Neural progenitor cell (in vitro differentiated cells): ENCODE results near the gene SLC38A10. TPM values are rescaled to one million over a fixed set of nuclear protein-coding genes. Genes with fewer than 3 reads are reported as not detected.

Source experiments
- DNase-seq: peaks from one replicate; pipeline ENCODE4 v3.0.0-alpha.2; 2016; ENCODE audit warnings: low spot score
- H2AFZ ChIP-seq: fragments of 200-600 bp; sonication (generic); replicated peaks from 2 replicates; pipeline ENCODE4 v1.6.1; 2016; ENCODE audit warnings: antibody characterized with exemption
- H3F3A ChIP-seq: fragments of 200-600 bp; sonication (generic); 2 replicates; pipeline ENCODE4 v1.6.1; 2016; ENCODE audit warnings: antibody characterized with exemption, low read depth
- H3K27ac ChIP-seq: fragments of 200-600 bp; sonication (generic); 2 replicates; pipeline ENCODE4 v1.5.1; 2016; ENCODE audit warnings: mild to moderate bottlenecking
- H3K27me3 ChIP-seq: fragments of 200-600 bp; sonication (generic); 2 replicates; pipeline ENCODE4 v1.6.1; 2016; ENCODE audit warnings: mild to moderate bottlenecking, moderate library complexity
- H3K36me3 ChIP-seq: fragments of 200-600 bp; sonication (generic); 2 replicates; pipeline ENCODE4 v1.5.1; 2016
- H3K4me1 ChIP-seq: fragments of 200-600 bp; sonication (generic); 2 replicates; pipeline ENCODE4 v1.6.1; 2016; ENCODE audit warnings: mixed run types
- H3K4me2 ChIP-seq: fragments of 200-600 bp; sonication (generic); 2 replicates; pipeline ENCODE4 v1.6.1; 2016
- H3K4me3 ChIP-seq: fragments of 200-600 bp; sonication (generic); 2 replicates; pipeline ENCODE4 v1.5.1; 2016
- H3K79me2 ChIP-seq: fragments of 200-600 bp; sonication (generic); 2 replicates; pipeline ENCODE4 v1.6.1; 2016; ENCODE audit warnings: low read depth
- H3K9ac ChIP-seq: fragments of 200-600 bp; sonication (generic); 2 replicates; pipeline ENCODE4 v1.6.1; 2016
- H3K9me3 ChIP-seq: fragments of 200-600 bp; sonication (generic); 2 replicates; pipeline ENCODE4 v1.5.1; 2016; ENCODE audit warnings: low read depth
- H4K20me1 ChIP-seq: fragments of 200-600 bp; sonication (generic); 2 replicates; pipeline ENCODE4 v1.6.1; 2016; ENCODE audit warnings: low read depth
- H3K27ac Mint-ChIP-seq: 3 replicates; pipeline ENCODE4 v1.8.0; 2021; ENCODE audit warnings: mixed read lengths
- H3K27me3 Mint-ChIP-seq: 2 replicates; pipeline ENCODE4 v1.8.0; 2022; ENCODE audit warnings: low read depth, mild to moderate bottlenecking, inconsistent platforms, moderate library complexity, mixed read lengths; ENCODE audit not compliant: insufficient read depth
- H3K36me3 Mint-ChIP-seq: 3 replicates; pipeline ENCODE4 v1.8.0; 2021; ENCODE audit warnings: mixed read lengths
- H3K4me1 Mint-ChIP-seq: 3 replicates; pipeline ENCODE4 v1.8.0; 2021; ENCODE audit warnings: mixed read lengths
- H3K4me3 Mint-ChIP-seq: 3 replicates; pipeline ENCODE4 v1.8.0; 2021; ENCODE audit warnings: mild to moderate bottlenecking, moderate library complexity, mixed read lengths
- H3K9me3 Mint-ChIP-seq: 3 replicates; pipeline ENCODE4 v1.8.0; 2020; ENCODE audit warnings: mixed read lengths
- EZH2 ChIP-seq: fragments of 200-600 bp; sonication (generic); IDR thresholded peaks from 2 replicates; pipeline ENCODE4 v1.6.1; 2017; ENCODE audit warnings: antibody characterized with exemption, mild to moderate bottlenecking, moderate library complexity
- EZH2phosphoT487 ChIP-seq: fragments of 200-600 bp; sonication (generic); IDR thresholded peaks from 2 replicates; pipeline ENCODE4 v1.6.1; 2017; ENCODE audit warnings: antibody characterized with exemption
- total RNA-seq: library from RNA; depleted of rRNA; stranded (reverse); fragments of >200 nt; gene quantifications from 2 replicates; pipeline ENCODE4 v1.2.3, GENCODE V29; 2015; ENCODE audit warnings: low replicate concordance
- TF ChIP-seq, protein P1 (sequence below): fragments of 200-600 bp; sonication (generic); IDR thresholded peaks from 2 replicates; pipeline ENCODE4 v1.5.1; 2017; ENCODE audit warnings: antibody characterized with exemption, mild to moderate bottlenecking

The SLC38A10 gene
- total RNA-seq, 1 donor from 2014 or later, result 8.3 TPM

- Histone ChIP-seq H3K79me2 (peaks cover 32% of the 10 kb centered on the region), H3F3A (no peaks in the 10 kb centered on the region), H3K27ac (no peak overlapping the region), H3K9ac (no peak overlapping the region), H3K4me2 (no peak overlapping the region), H3K4me3 (no peak overlapping the region), H3K27me3 (no peaks in the 10 kb centered on the region), H3K36me3 (no peaks in the 10 kb centered on the region), H4K20me1 (peaks cover 30% of the 10 kb centered on the region), H3K4me1 (peaks cover 12% of the 10 kb centered on the region), H3K9me3 (no peaks in the 10 kb centered on the region), H2AFZ (no peak overlapping the region)
- H3K4me3 Mint-ChIP-seq, result no peak overlapping the region
- H3K9me3 Mint-ChIP-seq, result no peaks in the 10 kb centered on the region
- H3K4me1 Mint-ChIP-seq, result peaks cover 13% of the 10 kb centered on the region
- H3K27ac Mint-ChIP-seq, result no peak overlapping the region
- peaks cover 2% of the 10 kb centered on the region for H3K27me3 Mint-ChIP-seq
- TF ChIP-seq EZH2 (no peak), EZH2phosphoT487 (no peak)
- TF ChIP-seq, protein P1, sequence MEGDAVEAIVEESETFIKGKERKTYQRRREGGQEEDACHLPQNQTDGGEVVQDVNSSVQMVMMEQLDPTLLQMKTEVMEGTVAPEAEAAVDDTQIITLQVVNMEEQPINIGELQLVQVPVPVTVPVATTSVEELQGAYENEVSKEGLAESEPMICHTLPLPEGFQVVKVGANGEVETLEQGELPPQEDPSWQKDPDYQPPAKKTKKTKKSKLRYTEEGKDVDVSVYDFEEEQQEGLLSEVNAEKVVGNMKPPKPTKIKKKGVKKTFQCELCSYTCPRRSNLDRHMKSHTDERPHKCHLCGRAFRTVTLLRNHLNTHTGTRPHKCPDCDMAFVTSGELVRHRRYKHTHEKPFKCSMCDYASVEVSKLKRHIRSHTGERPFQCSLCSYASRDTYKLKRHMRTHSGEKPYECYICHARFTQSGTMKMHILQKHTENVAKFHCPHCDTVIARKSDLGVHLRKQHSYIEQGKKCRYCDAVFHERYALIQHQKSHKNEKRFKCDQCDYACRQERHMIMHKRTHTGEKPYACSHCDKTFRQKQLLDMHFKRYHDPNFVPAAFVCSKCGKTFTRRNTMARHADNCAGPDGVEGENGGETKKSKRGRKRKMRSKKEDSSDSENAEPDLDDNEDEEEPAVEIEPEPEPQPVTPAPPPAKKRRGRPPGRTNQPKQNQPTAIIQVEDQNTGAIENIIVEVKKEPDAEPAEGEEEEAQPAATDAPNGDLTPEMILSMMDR, result no peak
- no peak for DNase-seq
- H3K36me3 Mint-ChIP-seq, result peaks cover 2% of the 10 kb centered on the region
Measured at GRCh38 chr17:81287152-81287551, 8.0 kb downstream of the SLC38A10 start.

GRCh38 chr17:81286491-81287145, 8.5 kb downstream of the SLC38A10 start:
- Histone ChIP-seq H3F3A (no peaks in the 10 kb centered on the region), H2AFZ (no peak overlapping the region), H3K4me3 (no peak overlapping the region), H3K79me2 (peaks cover 27% of the 10 kb centered on the region), H3K36me3 (no peaks in the 10 kb centered on the region), H3K27ac (no peak overlapping the region), H4K20me1 (peaks cover 28% of the 10 kb centered on the region), H3K4me1 (peaks cover 12% of the 10 kb centered on the region), H3K4me2 (no peak overlapping the region), H3K27me3 (no peaks in the 10 kb centered on the region), H3K9ac (no peak overlapping the region), H3K9me3 (no peaks in the 10 kb centered on the region)
- Mint-ChIP-seq H3K4me3 (no peak overlapping the region), H3K27ac (no peak overlapping the region), H3K4me1 (peaks cover 13% of the 10 kb centered on the region), H3K27me3 (peaks cover 2% of the 10 kb centered on the region), H3K36me3 (peaks cover 2% of the 10 kb centered on the region), H3K9me3 (no peaks in the 10 kb centered on the region)
- no peak for DNase-seq
- no peak for TF ChIP-seq EZH2
- TF ChIP-seq EZH2phosphoT487, result no peak
- TF ChIP-seq, protein P1, result no peak

- Mint-ChIP-seq H3K4me1 (peaks cover 13% of the 10 kb centered on the region), H3K27ac (no peak overlapping the region), H3K4me3 (no peak overlapping the region), H3K27me3 (peaks cover 2% of the 10 kb centered on the region), H3K9me3 (no peaks in the 10 kb centered on the region), H3K36me3 (peaks cover under 1% of the 10 kb centered on the region)
- no peaks in the 10 kb centered on the region for H3K9me3 ChIP-seq
- peaks cover 20% of the 10 kb centered on the region for H3K79me2 ChIP-seq
- no peak overlapping the region for H3K9ac ChIP-seq
- no peak overlapping the region for H2AFZ ChIP-seq
- TF ChIP-seq EZH2phosphoT487 (no peak), EZH2 (no peak)
- TF ChIP-seq, protein P1, result no peak
- H4K20me1 ChIP-seq, result peaks cover 24% of the 10 kb centered on the region
- H3K27ac ChIP-seq, result no peak overlapping the region
- H3K4me3 ChIP-seq, result no peak overlapping the region
- no peaks in the 10 kb centered on the region for H3F3A ChIP-seq
- H3K4me1 ChIP-seq, result peaks cover 12% of the 10 kb centered on the region
- no peaks in the 10 kb centered on the region for H3K27me3 ChIP-seq
- DNase-seq, result no peak
- H3K36me3 ChIP-seq, result no peaks in the 10 kb centered on the region
- H3K4me2 ChIP-seq, result no peak overlapping the region
Measured at GRCh38 chr17:81285894-81286293, 9.2 kb downstream of the SLC38A10 start.
